Esophagus squamous epithelium (tissue), 4 donors: ENCODE measurements around the gene PDE4C.

Source experiments
- POLR2A ChIP-seq, 4 donors: fragments of 450-650 bp; IDR thresholded peaks; one replicate each; pipeline ENCODE4 v1.6.1; 2017; ENCODE audit warnings: antibody characterized with exemption in 4 of 4, mild to moderate bottlenecking in 4 of 4, moderate library complexity in 3 of 4
- TF ChIP-seq, protein P1 (sequence below), 6 experiments: fragments of 450-650 bp in 4 of 6; fragments of 200-600 bp in 2 of 6; sonication (generic) in 2 of 6; IDR thresholded peaks; one replicate each; pipeline ENCODE4 v1.5.1; 2016 to 2019; ENCODE audit warnings: antibody characterized with exemption in 6 of 6, mild to moderate bottlenecking in 4 of 6, moderate library complexity in 4 of 6

- TF ChIP-seq, protein P1, sequence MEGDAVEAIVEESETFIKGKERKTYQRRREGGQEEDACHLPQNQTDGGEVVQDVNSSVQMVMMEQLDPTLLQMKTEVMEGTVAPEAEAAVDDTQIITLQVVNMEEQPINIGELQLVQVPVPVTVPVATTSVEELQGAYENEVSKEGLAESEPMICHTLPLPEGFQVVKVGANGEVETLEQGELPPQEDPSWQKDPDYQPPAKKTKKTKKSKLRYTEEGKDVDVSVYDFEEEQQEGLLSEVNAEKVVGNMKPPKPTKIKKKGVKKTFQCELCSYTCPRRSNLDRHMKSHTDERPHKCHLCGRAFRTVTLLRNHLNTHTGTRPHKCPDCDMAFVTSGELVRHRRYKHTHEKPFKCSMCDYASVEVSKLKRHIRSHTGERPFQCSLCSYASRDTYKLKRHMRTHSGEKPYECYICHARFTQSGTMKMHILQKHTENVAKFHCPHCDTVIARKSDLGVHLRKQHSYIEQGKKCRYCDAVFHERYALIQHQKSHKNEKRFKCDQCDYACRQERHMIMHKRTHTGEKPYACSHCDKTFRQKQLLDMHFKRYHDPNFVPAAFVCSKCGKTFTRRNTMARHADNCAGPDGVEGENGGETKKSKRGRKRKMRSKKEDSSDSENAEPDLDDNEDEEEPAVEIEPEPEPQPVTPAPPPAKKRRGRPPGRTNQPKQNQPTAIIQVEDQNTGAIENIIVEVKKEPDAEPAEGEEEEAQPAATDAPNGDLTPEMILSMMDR (IDR thresholded peaks at IDR 0.05): no peak
- TF ChIP-seq POLR2A (IDR thresholded peaks at IDR 0.05): no peak
These were observed 6.4 kb upstream of the PDE4C start for GRCh38 chr19:18232540-18233223.
